ENCODE results near the gene C15orf62.
A peak's percentile ranks its signal among the peaks of the same experiment; 100 is the strongest.

C15orf62 gene

GRCh38 chr15:40766194-40766815, 3.5 kb upstream of the C15orf62 start:
- H3K27ac ChIP-seq, result no peak overlapping the region
- H3K4me3 ChIP-seq (ENCODE audit: low read depth, low read length), result no peak overlapping the region
- no peaks in the 10 kb centered on the region for H3K27me3 ChIP-seq (replicated peaks)
- no peak for TF ChIP-seq CTCF (IDR thresholded peaks at IDR 0.05; ENCODE audit: low read depth, low read length, missing control alignments)
- in situ Hi-C loops (cut with HindIII; ENCODE audit: low pct_ligation_motif_present, low sequenced_read_pairs), result no loop called here
- no peak for DNase-seq
- no peaks in the 10 kb centered on the region for H3K36me3 ChIP-seq (replicated peaks)

GRCh38 chr15:40766906-40767837, 2.6 kb upstream of the C15orf62 start:
- Histone ChIP-seq H3K27me3 (replicated peaks) (no peaks in the 10 kb centered on the region), H3K4me3 (ENCODE audit: low read depth, low read length) (no peak overlapping the region), H3K36me3 (replicated peaks) (no peaks in the 10 kb centered on the region), H3K27ac (no peak overlapping the region)
- in situ Hi-C loops (cut with HindIII; ENCODE audit: low pct_ligation_motif_present, low sequenced_read_pairs), result no loop called here
- DNase-seq, result peak; percentile 60
- no peak for TF ChIP-seq CTCF (IDR thresholded peaks at IDR 0.05; ENCODE audit: low read depth, low read length, missing control alignments)

- no peak for TF ChIP-seq CTCF (IDR thresholded peaks at IDR 0.05; ENCODE audit: low read depth, low read length, missing control alignments)
- H3K36me3 ChIP-seq (replicated peaks), result peaks cover 1% of the 10 kb centered on the region
- H3K27me3 ChIP-seq (replicated peaks), result no peaks in the 10 kb centered on the region
- no peak overlapping the region for H3K4me3 ChIP-seq (ENCODE audit: low read depth, low read length)
- DNase-seq, result no peak
- in situ Hi-C loops (cut with HindIII; ENCODE audit: low pct_ligation_motif_present, low sequenced_read_pairs), result no loop called here
- H3K27ac ChIP-seq, result no peak overlapping the region
These were observed 1.8 kb upstream of the C15orf62 start for GRCh38 chr15:40767838-40768500.

GRCh38 chr15:40768521-40769273, 1.1 kb upstream of the C15orf62 start:
- in situ Hi-C loops (cut with HindIII; ENCODE audit: low pct_ligation_motif_present, low sequenced_read_pairs), result no loop called here
- H3K27ac ChIP-seq, result no peak overlapping the region
- peaks cover 8% of the 10 kb centered on the region for H3K36me3 ChIP-seq (replicated peaks)
- no peak for DNase-seq
- no peak for TF ChIP-seq CTCF (IDR thresholded peaks at IDR 0.05; ENCODE audit: low read depth, low read length, missing control alignments)
- H3K27me3 ChIP-seq (replicated peaks), result no peaks in the 10 kb centered on the region
- no peak overlapping the region for H3K4me3 ChIP-seq (ENCODE audit: low read depth, low read length)

- in situ Hi-C loops (cut with HindIII; ENCODE audit: low pct_ligation_motif_present, low sequenced_read_pairs), result no loop called here
- no peak for TF ChIP-seq CTCF (IDR thresholded peaks at IDR 0.05; ENCODE audit: low read depth, low read length, missing control alignments)
- Histone ChIP-seq H3K27ac (no peak overlapping the region), H3K27me3 (replicated peaks) (no peaks in the 10 kb centered on the region), H3K4me3 (ENCODE audit: low read depth, low read length) (no peak overlapping the region), H3K36me3 (replicated peaks) (peaks cover 18% of the 10 kb centered on the region)
- DNase-seq, result no peak
These were observed 454 bp downstream of the C15orf62 start for GRCh38 chr15:40770147-40770721.
